ENCODE results near the gene PRR15. TPM values are rescaled to one million over a fixed set of nuclear protein-coding genes. Genes with fewer than 3 reads are reported as not detected.

The PRR15 gene
- total and polyA plus RNA-seq, 2 of the 4 experiments (the other 2 are of a cell fraction) = not detected

- Histone ChIP-seq H3K18ac (ENCODE audit: low read depth, low read length) (no peak overlapping the region), H3K23ac (ENCODE audit: low read depth, low read length) (no peak overlapping the region), H3K9me1 (ENCODE audit: insufficient read depth, low read length) (no peaks in the 10 kb centered on the region), H3K9me3 (ENCODE audit: control insufficient read depth, insufficient read depth, low read length) (no peaks in the 10 kb centered on the region), H2BK120ac (ENCODE audit: low read depth, low read length) (no peak overlapping the region), H2AFZ (replicated peaks; ENCODE audit: low read length, poor library complexity) (no peak overlapping the region), H2AK5ac (ENCODE audit: low read depth, low read length) (no peak overlapping the region), H3K36me3 (ENCODE audit: control insufficient read depth, insufficient read depth, low read length) (no peaks in the 10 kb centered on the region), H2AK9ac (replicated peaks; ENCODE audit: low read depth, low read length, poor library complexity) (no peak overlapping the region), H4K20me1 (ENCODE audit: insufficient read depth, low read length) (no peaks in the 10 kb centered on the region), H2BK5ac (ENCODE audit: low read depth, low read length, poor library complexity, severe bottlenecking) (no peak overlapping the region), H3K79me1 (ENCODE audit: low read depth in 1 of 2, low read length in 2 of 2) (no peaks in the 10 kb centered on the region), H3K4ac (ENCODE audit: low read depth, low read length) (no peak overlapping the region), H3K56ac (ENCODE audit: extremely low read depth, insufficient read depth, low read length) (no peak overlapping the region), H4K5ac (ENCODE audit: low read depth, low read length) (no peak overlapping the region), H3K4me2 (ENCODE audit: low read depth, low read length) (no peak overlapping the region), H2BK15ac (ENCODE audit: low read depth, low read length) (no peak overlapping the region), H3K4me3 (ENCODE audit: insufficient read depth, low read depth, low read length) (no peak overlapping the region), H3K4me1 (ENCODE audit: control insufficient read depth, insufficient read depth, low read length) (no peaks in the 10 kb centered on the region), H4K8ac (ENCODE audit: low read depth in 2 of 2, low read length in 2 of 2) (no peak overlapping the region), H4K91ac (ENCODE audit: insufficient read depth, low read depth, low read length) (no peak overlapping the region), H3K27me3 (ENCODE audit: control insufficient read depth, insufficient read depth, low read length) (no peaks in the 10 kb centered on the region), H3K9ac (ENCODE audit: low read depth, low read length) (no peak overlapping the region), H3K27ac (ENCODE audit: insufficient read depth, low read length) (no peak overlapping the region), H2BK20ac (ENCODE audit: low read depth, low read length) (no peak overlapping the region), H3K14ac (replicated peaks; ENCODE audit: low read depth, low read length) (no peak overlapping the region)
- dilution Hi-C loops (cut with HindIII; ENCODE audit: low sequenced_read_pairs, unreplicated experiment) (no loop called here), intact Hi-C loops (cut with micrococcal nuclease) (no loop called here), in situ Hi-C loops (cut with MboI; ENCODE audit: low sequenced_read_pairs) (no loop called here)
- ChIA-PET CTCF (no interaction called here), POLR2A (ENCODE audit: unreplicated experiment) (no interaction called here)
- DNase-seq (no peak), ATAC-seq (ENCODE audit: low read depth) (no peak)
- no TSS peak for BruUV-seq (replicated peaks)
- TF ChIP-seq NFE2L2 (IDR thresholded peaks at IDR 0.05; ENCODE audit: low read depth, low read length) (no peak), MAFK (IDR thresholded peaks at IDR 0.05; ENCODE audit: low read depth, low read length) (no peak), CHD1 (IDR thresholded peaks at IDR 0.05; ENCODE audit: low read depth, low read length) (no peak), POLR2A (IDR thresholded peaks at IDR 0.05; ENCODE audit: low read depth, low read length) (no peak), SMC3 (IDR thresholded peaks at IDR 0.05; ENCODE audit: low read depth, low read length) (no peak), RAD21 (IDR thresholded peaks at IDR 0.05; ENCODE audit: low read length) (no peak), ELK1 (IDR thresholded peaks at IDR 0.05; ENCODE audit: borderline replicate concordance, low read depth, low read length) (no peak), USF2 (IDR thresholded peaks at IDR 0.05; ENCODE audit: low read depth, low read length) (no peak)
- WGBS, 2 experiments (ENCODE audit: extremely low coverage in 2 of 2, insufficient read length in 1 of 2) = no CpG with 5 or more reads among the region's 4 CpGs
Measured at GRCh38 chr7:29606830-29607229, 43.2 kb downstream of the PRR15 start.
